Thyroid gland (tissue), 4 donors: ENCODE data around the gene NXPE1. TPM values are rescaled to one million over a fixed set of nuclear protein-coding genes. Genes with fewer than 3 reads are reported as not detected.

Experiments used
- DNase-seq, 2 donors: peaks; one replicate each; pipeline ENCODE4 v3.0.0-alpha.2; 2019
- H3K27ac ChIP-seq, 3 donors: fragments of 200-600 bp; sonication (generic); 1 replicate in 2 of 3; 2 replicates in 1 of 3; pipeline ENCODE4 v1.5.1; 2016 to 2019; ENCODE audit warnings: mild to moderate bottlenecking in 1 of 3, moderate library complexity in 1 of 3
- H3K27me3 ChIP-seq: fragments of 200-600 bp; sonication (generic); one replicate; pipeline ENCODE4 v1.5.1; 2019
- H3K36me3 ChIP-seq, 2 donors: fragments of 200-600 bp; sonication (generic); one replicate each; pipeline ENCODE4 v1.5.1; 2016 to 2019
- H3K4me1 ChIP-seq, 2 donors: fragments of 200-600 bp; sonication (generic); one replicate each; pipeline ENCODE4 v1.5.1; 2017 to 2019
- H3K4me3 ChIP-seq, 3 donors: fragments of 200-600 bp; sonication (generic); replicated peaks in 1 of 3; 1 replicate in 2 of 3; 2 replicates in 1 of 3; pipeline ENCODE4 v1.5.1; 2016; ENCODE audit warnings: mild to moderate bottlenecking in 1 of 3
- H3K9me3 ChIP-seq: fragments of 200-600 bp; sonication (generic); one replicate; pipeline ENCODE4 v1.5.1; 2017
- CTCF ChIP-seq, 6 experiments: fragments of 200-600 bp in 3 of 6; fragments of 450-650 bp in 3 of 6; sonication (generic) in 3 of 6; IDR thresholded peaks; one replicate each; pipeline ENCODE4 v1.5.1; 2016 to 2019; ENCODE audit warnings: antibody characterized with exemption in 6 of 6, mild to moderate bottlenecking in 2 of 6, inconsistent platforms in 1 of 6, moderate library complexity in 1 of 6
- POLR2A ChIP-seq, 2 donors: fragments of 450-650 bp; IDR thresholded peaks; one replicate each; pipeline ENCODE4 v1.6.1; 2017; ENCODE audit warnings: antibody characterized with exemption in 2 of 2, mild to moderate bottlenecking in 2 of 2, moderate library complexity in 1 of 2
- WGBS, 2 donors: methylation state at CpG; one replicate each; pipeline ENCODE4 v1.1.5; 2017; 5-methylcytosine and 5-hydroxymethylcytosine counted together
- intact Hi-C: fragments of 100-400 bp; cut with DNase I; formaldehyde crosslinking; loops from one replicate; pipeline ENCODE4 v1.15.1; 2023
- total RNA-seq, 4 donors: library from RNA; depleted of rRNA; stranded (reverse); fragments of >200 nt; gene quantifications; one replicate each; pipeline ENCODE4 v1.2.3, GENCODE V29; 2016

Gene NXPE1
- total RNA-seq, 4 donors from 2014 or later: not detected

- Histone ChIP-seq H3K36me3 (no peaks in the 10 kb centered on the region), H3K9me3 (no peaks in the 10 kb centered on the region), H3K4me3 (no peak overlapping the region), H3K4me1 (no peaks in the 10 kb centered on the region), H3K27me3 (no peaks in the 10 kb centered on the region), H3K27ac (no peak overlapping the region)
- DNase-seq: no peak
- intact Hi-C loops: no loop called here
- TF ChIP-seq POLR2A (IDR thresholded peaks at IDR 0.05) (no peak), CTCF (IDR thresholded peaks at IDR 0.05) (no peak)
- 89 to 93% methylated on average over 5 of the region's 5 CpGs for WGBS, 2 donors
These were observed 27.1 kb upstream of the NXPE1 start for GRCh38 chr11:114586797-114587196.

GRCh38 chr11:114571712-114572111 lies 12.0 kb upstream of the NXPE1 start:
- no peak for DNase-seq
- no peaks in the 10 kb centered on the region for H3K4me1 ChIP-seq
- TF ChIP-seq POLR2A (IDR thresholded peaks at IDR 0.05) (no peak), CTCF (IDR thresholded peaks at IDR 0.05) (no peak)
- H3K36me3 ChIP-seq: no peaks in the 10 kb centered on the region
- 33 to 50% methylated on average over 1 of the region's 1 CpG for WGBS, 2 donors
- no peak overlapping the region for H3K4me3 ChIP-seq
- intact Hi-C loops: no loop called here
- no peak overlapping the region for H3K27ac ChIP-seq
- H3K9me3 ChIP-seq: no peaks in the 10 kb centered on the region
- no peaks in the 10 kb centered on the region for H3K27me3 ChIP-seq

GRCh38 chr11:114569801-114570200 lies 10.1 kb upstream of the NXPE1 start:
- intact Hi-C loops: no loop called here

GRCh38 chr11:114566276-114566675 lies 6.6 kb upstream of the NXPE1 start:
- Histone ChIP-seq H3K27ac (no peak overlapping the region), H3K36me3 (no peaks in the 10 kb centered on the region), H3K27me3 (no peaks in the 10 kb centered on the region), H3K9me3 (no peaks in the 10 kb centered on the region), H3K4me3 (no peak overlapping the region), H3K4me1 (no peaks in the 10 kb centered on the region)
- no peak for TF ChIP-seq CTCF (IDR thresholded peaks at IDR 0.05)
- TF ChIP-seq POLR2A (IDR thresholded peaks at IDR 0.05): no peak
- no peak for DNase-seq
- intact Hi-C loops: no loop called here
- 55 to 60% methylated on average over 2 of the region's 2 CpGs for WGBS, 2 donors

More at GRCh38 chr11:114569801-114570200, 10.1 kb upstream of the NXPE1 start:
- H3K27me3 ChIP-seq: no peaks in the 10 kb centered on the region
- TF ChIP-seq CTCF (IDR thresholded peaks at IDR 0.05) (no peak), POLR2A (IDR thresholded peaks at IDR 0.05) (no peak)
- no peaks in the 10 kb centered on the region for H3K36me3 ChIP-seq
- H3K9me3 ChIP-seq: no peaks in the 10 kb centered on the region
- H3K4me1 ChIP-seq: no peaks in the 10 kb centered on the region
- H3K27ac ChIP-seq: no peak overlapping the region
- DNase-seq: no peak
- H3K4me3 ChIP-seq: no peak overlapping the region
- 58 to 88% methylated on average over 3 of the region's 3 CpGs for WGBS, 2 donors

GRCh38 chr11:114564831-114565230 lies 5.2 kb upstream of the NXPE1 start:
- Histone ChIP-seq H3K27ac (no peak overlapping the region), H3K9me3 (no peaks in the 10 kb centered on the region), H3K4me1 (no peaks in the 10 kb centered on the region), H3K36me3 (no peaks in the 10 kb centered on the region), H3K27me3 (no peaks in the 10 kb centered on the region), H3K4me3 (no peak overlapping the region)
- intact Hi-C loops: no loop called here
- no peak for TF ChIP-seq CTCF (IDR thresholded peaks at IDR 0.05)
- no peak for TF ChIP-seq POLR2A (IDR thresholded peaks at IDR 0.05)
- 71 to 83% methylated on average over 1 of the region's 1 CpG for WGBS, 2 donors
- DNase-seq: no peak
